Mesodermal cell (in vitro differentiated cells): ENCODE data around the gene ZNF568.

Source experiments
- H3K27ac ChIP-seq: 2 replicates; pipeline ENCODE4 v1.7.0; 2013; ENCODE audit warnings: mild to moderate bottlenecking, low read depth, low read length, moderate library complexity; ENCODE audit not compliant: severe bottlenecking
- H3K36me3 ChIP-seq: 2 replicates; pipeline ENCODE4 v1.7.1; 2013; ENCODE audit warnings: mild to moderate bottlenecking, low read length, moderate library complexity; ENCODE audit not compliant: control insufficient read depth, insufficient read depth
- H3K4me1 ChIP-seq: one replicate; pipeline ENCODE4 v1.7.1; 2013; ENCODE audit warnings: mild to moderate bottlenecking, low read length; ENCODE audit not compliant: insufficient read depth, control insufficient read depth, poor library complexity, severe bottlenecking
- H3K4me3 ChIP-seq: 2 replicates; pipeline ENCODE4 v1.7.0; 2013; ENCODE audit warnings: low read length, control low read depth, mild to moderate bottlenecking; ENCODE audit not compliant: insufficient read depth, poor library complexity, severe bottlenecking; ENCODE audit errors: extremely low read depth
- H3K9me3 ChIP-seq: 2 replicates; pipeline ENCODE4 v1.7.1; 2013; ENCODE audit warnings: mild to moderate bottlenecking, low read length, moderate library complexity; ENCODE audit not compliant: control insufficient read depth
- WGBS, 2 experiments: methylation state at CpG; one replicate each; pipeline ENCODE4 v1.1.5; 2013; ENCODE audit warnings: missing lambda C conversion rate in 2 of 2; ENCODE audit not compliant: insufficient coverage in 2 of 2; 5-methylcytosine and 5-hydroxymethylcytosine counted together

Gene ZNF568

GRCh38 chr19:36950335-36951119, 34.4 kb downstream of the ZNF568 start:
- peaks cover 3% of the 10 kb centered on the region for H3K36me3 ChIP-seq
- WGBS, 2 experiments: no CpG with 5 or more reads among the region's 5 CpGs
- H3K4me3 ChIP-seq: no peak overlapping the region
- peaks cover 43% of the 10 kb centered on the region for H3K9me3 ChIP-seq
- H3K4me1 ChIP-seq: no peaks in the 10 kb centered on the region
- H3K27ac ChIP-seq: no peak overlapping the region

GRCh38 chr19:36962346-36962745, 46.2 kb downstream of the ZNF568 start:
- Histone ChIP-seq H3K4me3 (no peak overlapping the region), H3K36me3 (no peaks in the 10 kb centered on the region), H3K9me3 (peaks cover 38% of the 10 kb centered on the region), H3K27ac (no peak overlapping the region), H3K4me1 (no peaks in the 10 kb centered on the region)
- 73 to 80% methylated on average over 2 to 5 of the region's 6 CpGs for WGBS, 2 experiments

GRCh38 chr19:36963280-36963679, 47.1 kb downstream of the ZNF568 start:
- Histone ChIP-seq H3K9me3 (peaks cover 43% of the 10 kb centered on the region), H3K27ac (no peak overlapping the region), H3K36me3 (no peaks in the 10 kb centered on the region), H3K4me1 (no peaks in the 10 kb centered on the region), H3K4me3 (no peak overlapping the region)
- WGBS, 2 experiments: 56 to 100% methylated on average over 1 of the region's 2 CpGs

- no peak overlapping the region for H3K27ac ChIP-seq
- H3K36me3 ChIP-seq: no peaks in the 10 kb centered on the region
- H3K4me1 ChIP-seq: no peaks in the 10 kb centered on the region
- H3K4me3 ChIP-seq: no peak overlapping the region
- H3K9me3 ChIP-seq: peaks cover 40% of the 10 kb centered on the region
- WGBS, 2 experiments: 94 to 97% methylated on average over 20 to 25 of the region's 25 CpGs
Observed at GRCh38 chr19:36972571-36972970, 56.4 kb downstream of the ZNF568 start.

- WGBS, 2 experiments: 84 to 85% methylated on average over 37 to 52 of the region's 56 CpGs
- H3K4me3 ChIP-seq: no peak overlapping the region
Observed at GRCh38 chr19:36973021-36973843, 57.1 kb downstream of the ZNF568 start.

GRCh38 chr19:36973844-36974195, 57.7 kb downstream of the ZNF568 start:
- peaks cover 44% of the 10 kb centered on the region for H3K9me3 ChIP-seq
- WGBS, 2 experiments: 93 to 94% methylated on average over 3 of the region's 6 CpGs
- no peaks in the 10 kb centered on the region for H3K4me1 ChIP-seq
- no peak overlapping the region for H3K27ac ChIP-seq
- no peaks in the 10 kb centered on the region for H3K36me3 ChIP-seq
- H3K4me3 ChIP-seq: no peak overlapping the region

More at GRCh38 chr19:36973021-36973843, 57.1 kb downstream of the ZNF568 start:
- H3K9me3 ChIP-seq: peaks cover 43% of the 10 kb centered on the region
- no peaks in the 10 kb centered on the region for H3K4me1 ChIP-seq
- H3K36me3 ChIP-seq: no peaks in the 10 kb centered on the region
- H3K27ac ChIP-seq: no peak overlapping the region

GRCh38 chr19:36986131-36986530, 70.0 kb downstream of the ZNF568 start:
- Histone ChIP-seq H3K4me1 (no peaks in the 10 kb centered on the region), H3K27ac (no peak overlapping the region), H3K36me3 (no peaks in the 10 kb centered on the region), H3K9me3 (peaks cover 55% of the 10 kb centered on the region), H3K4me3 (no peak overlapping the region)
- WGBS, 2 experiments: 86% methylated on average over 1 of the region's 2 CpGs; no CpG with 5 or more reads in 1 of the 2 experiments

- Histone ChIP-seq H3K4me1 (no peaks in the 10 kb centered on the region), H3K27ac (no peak overlapping the region), H3K36me3 (no peaks in the 10 kb centered on the region), H3K4me3 (no peak overlapping the region), H3K9me3 (peaks cover 59% of the 10 kb centered on the region)
- WGBS, 2 experiments: 65 to 69% methylated on average over 5 to 6 of the region's 7 CpGs
Observed at GRCh38 chr19:36986601-36987000, 70.5 kb downstream of the ZNF568 start.

- H3K4me1 ChIP-seq: no peaks in the 10 kb centered on the region
- H3K36me3 ChIP-seq: no peaks in the 10 kb centered on the region
- no peak overlapping the region for H3K4me3 ChIP-seq
- WGBS, 2 experiments: 63 to 74% methylated on average over 1 to 2 of the region's 3 CpGs
- peaks cover 60% of the 10 kb centered on the region for H3K9me3 ChIP-seq
- H3K27ac ChIP-seq: no peak overlapping the region
Observed at GRCh38 chr19:36987091-36987490, 71.0 kb downstream of the ZNF568 start.

GRCh38 chr19:36997152-36997842, 81.2 kb downstream of the ZNF568 start:
- WGBS, 2 experiments: 75 to 81% methylated on average over 5 to 8 of the region's 8 CpGs

More at GRCh38 chr19:36997152-36997842, 81.2 kb downstream of the ZNF568 start:
- Histone ChIP-seq H3K9me3 (peaks cover 50% of the 10 kb centered on the region), H3K36me3 (no peaks in the 10 kb centered on the region), H3K27ac (no peak overlapping the region), H3K4me1 (no peaks in the 10 kb centered on the region), H3K4me3 (no peak overlapping the region)
